NOMO-1 (cell line): ENCODE results near the gene EFNA5.
A peak's percentile ranks its signal among the peaks of the same experiment; 100 is the strongest.
"Not testable (repeated sequence)": the region's sequence is repeated elsewhere in the genome, so short reads cannot be mapped to it uniquely, and the experiment has no call there.

ENCODE experiments used
- DNase-seq, 2 experiments: peaks; one replicate each; lab custom pipeline; 2025; ENCODE audit not compliant: unreplicated experiment in 2 of 2; lab: John Stamatoyannopoulos, UW

The EFNA5 gene

GRCh38 chr5:107501965-107502675 lies 168.6 kb downstream of the EFNA5 start:
- peak in 1 of 2 experiments; percentile 33 for DNase-seq

- DNase-seq = no peak
These were observed 169.9 kb downstream of the EFNA5 start for GRCh38 chr5:107500840-107501239.

GRCh38 chr5:107500347-107500746 lies 170.4 kb downstream of the EFNA5 start:
- DNase-seq = no peak

GRCh38 chr5:107499776-107500175 lies 171.0 kb downstream of the EFNA5 start:
- no peak for DNase-seq

- no peak for DNase-seq
These were observed 171.5 kb downstream of the EFNA5 start for GRCh38 chr5:107499237-107499636.

- DNase-seq = no peak
These were observed 174.3 kb downstream of the EFNA5 start for GRCh38 chr5:107496466-107496865.

GRCh38 chr5:107494129-107494528 lies 176.6 kb downstream of the EFNA5 start:
- DNase-seq = not testable (repeated sequence)

- DNase-seq = peak; percentile 77 to 86
These were observed 183.6 kb downstream of the EFNA5 start for GRCh38 chr5:107487056-107487542.

GRCh38 chr5:107486489-107486888 lies 184.2 kb downstream of the EFNA5 start:
- DNase-seq = peak; percentile 91 to 95

- no peak for DNase-seq
These were observed 185.6 kb downstream of the EFNA5 start for GRCh38 chr5:107485184-107485583.

- peak in 1 of 2 experiments; percentile 24 for DNase-seq
These were observed 186.5 kb downstream of the EFNA5 start for GRCh38 chr5:107484281-107484680.

GRCh38 chr5:107483231-107484024 lies 187.3 kb downstream of the EFNA5 start:
- DNase-seq = no peak

- no peak for DNase-seq
These were observed 192.6 kb downstream of the EFNA5 start for GRCh38 chr5:107478068-107478641.

GRCh38 chr5:107477492-107477891 lies 193.2 kb downstream of the EFNA5 start:
- DNase-seq = no peak

- peak; percentile 5 to 61 for DNase-seq
These were observed 194.0 kb downstream of the EFNA5 start for GRCh38 chr5:107476783-107477182.

- peak; percentile 24 to 54 for DNase-seq
These were observed 195.8 kb downstream of the EFNA5 start for GRCh38 chr5:107474716-107475489.

GRCh38 chr5:107474361-107474715 lies 196.4 kb downstream of the EFNA5 start:
- DNase-seq = no peak

- no peak for DNase-seq
These were observed 198.1 kb downstream of the EFNA5 start for GRCh38 chr5:107472620-107473064.

GRCh38 chr5:107470295-107470582 lies 200.5 kb downstream of the EFNA5 start:
- DNase-seq = no peak

GRCh38 chr5:107469485-107470294 lies 201.0 kb downstream of the EFNA5 start:
- peak; percentile 42 to 72 for DNase-seq
